OCI-LY7 (cell line): ENCODE results near the gene DOLK.

ENCODE experiments used
- CTCF ChIP-seq: fragments of 200-600 bp; sonication (generic); conservative IDR thresholded peaks from 2 replicates; pipeline ENCODE4 v1.5.1; 2014; ENCODE audit warnings: mild to moderate bottlenecking, antibody characterized with exemption, low read length, moderate library complexity, mixed read lengths
- EZH2phosphoT487 ChIP-seq: fragments of 200-600 bp; sonication (generic); IDR thresholded peaks from 2 replicates; pipeline ENCODE4 v1.6.1; 2018; ENCODE audit warnings: low read depth, borderline replicate concordance, mild to moderate bottlenecking, mixed run types, antibody characterized with exemption, low read length, moderate library complexity, mixed read lengths

- TF ChIP-seq CTCF = no peak
- no peak for TF ChIP-seq EZH2phosphoT487
Measured at GRCh38 chr9:128969491-128969890, 22.1 kb upstream of the DOLK start.
